ENCODE data around the gene COL26A1.
"Not testable (repeated sequence)": the region's sequence is repeated elsewhere in the genome, so short reads cannot be mapped to it uniquely, and the experiment has no call there.

Gene COL26A1

GRCh38 chr7:101558742-101559325 is 196.2 kb downstream of the COL26A1 start:
- DNase-seq, result peak in 1 of 2 donors; percentile 44
- Histone ChIP-seq H3K27ac (no peak overlapping the region), H3K27me3 (peaks cover 0 to 27% of the 10 kb centered on the region in 2 donors), H3K36me3 (no peaks in the 10 kb centered on the region), H3K4me3 (no peak overlapping the region), H3K9me3 (no peaks in the 10 kb centered on the region), H3K4me1 (no peaks in the 10 kb centered on the region)
- intact Hi-C loops (cut with DNase I; ENCODE audit: low total_unique reads), result no loop called here
- TF ChIP-seq, protein P1, sequence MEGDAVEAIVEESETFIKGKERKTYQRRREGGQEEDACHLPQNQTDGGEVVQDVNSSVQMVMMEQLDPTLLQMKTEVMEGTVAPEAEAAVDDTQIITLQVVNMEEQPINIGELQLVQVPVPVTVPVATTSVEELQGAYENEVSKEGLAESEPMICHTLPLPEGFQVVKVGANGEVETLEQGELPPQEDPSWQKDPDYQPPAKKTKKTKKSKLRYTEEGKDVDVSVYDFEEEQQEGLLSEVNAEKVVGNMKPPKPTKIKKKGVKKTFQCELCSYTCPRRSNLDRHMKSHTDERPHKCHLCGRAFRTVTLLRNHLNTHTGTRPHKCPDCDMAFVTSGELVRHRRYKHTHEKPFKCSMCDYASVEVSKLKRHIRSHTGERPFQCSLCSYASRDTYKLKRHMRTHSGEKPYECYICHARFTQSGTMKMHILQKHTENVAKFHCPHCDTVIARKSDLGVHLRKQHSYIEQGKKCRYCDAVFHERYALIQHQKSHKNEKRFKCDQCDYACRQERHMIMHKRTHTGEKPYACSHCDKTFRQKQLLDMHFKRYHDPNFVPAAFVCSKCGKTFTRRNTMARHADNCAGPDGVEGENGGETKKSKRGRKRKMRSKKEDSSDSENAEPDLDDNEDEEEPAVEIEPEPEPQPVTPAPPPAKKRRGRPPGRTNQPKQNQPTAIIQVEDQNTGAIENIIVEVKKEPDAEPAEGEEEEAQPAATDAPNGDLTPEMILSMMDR (IDR thresholded peaks at IDR 0.05), result no peak

- Histone ChIP-seq H3K9me3 (no peaks in the 10 kb centered on the region), H3K4me1 (no peaks in the 10 kb centered on the region), H3K36me3 (no peaks in the 10 kb centered on the region), H3K4me3 (no peak overlapping the region), H3K27ac (no peak overlapping the region), H3K27me3 (peaks cover 0 to 34% of the 10 kb centered on the region in 2 donors)
- TF ChIP-seq, protein P1 (IDR thresholded peaks at IDR 0.05), result no peak
- intact Hi-C loops (cut with DNase I; ENCODE audit: low total_unique reads), result no loop called here
- peak in 1 of 2 donors; percentile 24 for DNase-seq
Observed at GRCh38 chr7:101559586-101559985, 196.9 kb downstream of the COL26A1 start.

DNA sequence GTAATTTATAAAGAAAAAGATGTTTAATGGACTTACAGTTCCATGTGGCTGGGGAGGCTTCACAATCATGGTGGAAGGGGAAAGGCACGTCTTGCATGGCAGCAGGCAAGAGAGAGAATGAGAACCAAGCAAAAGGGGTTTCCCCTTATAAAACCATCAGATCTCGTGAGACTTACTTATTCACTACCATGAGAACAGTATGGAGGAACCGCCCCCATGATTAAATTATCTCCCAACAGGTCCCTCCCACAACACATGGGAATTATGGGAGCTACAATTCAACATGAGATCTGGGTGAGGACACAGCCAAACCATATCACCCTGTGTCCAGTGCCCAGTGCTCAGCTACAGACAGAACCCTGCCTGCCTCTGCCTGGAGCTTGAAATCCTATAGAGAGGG is 197.3 kb downstream of the COL26A1 start:
- H3K9me3 ChIP-seq; DNase-seq; intact Hi-C loops (cut with DNase I; ENCODE audit: low total_unique reads); H3K27ac ChIP-seq; H3K4me1 ChIP-seq; H3K36me3 ChIP-seq; H3K4me3 ChIP-seq: not testable (repeated sequence)
- peaks cover 0 to 39% of the 10 kb centered on the region in 2 donors for H3K27me3 ChIP-seq

- no peaks in the 10 kb centered on the region for H3K36me3 ChIP-seq
- DNase-seq, result peak in 1 of 2 donors; percentile 53
- no peak overlapping the region for H3K27ac ChIP-seq
- H3K27me3 ChIP-seq, result peaks cover 0 to 42% of the 10 kb centered on the region in 2 donors
- H3K4me3 ChIP-seq, result no peak overlapping the region
- TF ChIP-seq, protein P1 (IDR thresholded peaks at IDR 0.05), result no peak
- H3K9me3 ChIP-seq, result no peaks in the 10 kb centered on the region
- intact Hi-C loops (cut with DNase I; ENCODE audit: low total_unique reads), result no loop called here
- H3K4me1 ChIP-seq, result no peaks in the 10 kb centered on the region
Observed at GRCh38 chr7:101560856-101561255, 198.2 kb downstream of the COL26A1 start.

DNA sequence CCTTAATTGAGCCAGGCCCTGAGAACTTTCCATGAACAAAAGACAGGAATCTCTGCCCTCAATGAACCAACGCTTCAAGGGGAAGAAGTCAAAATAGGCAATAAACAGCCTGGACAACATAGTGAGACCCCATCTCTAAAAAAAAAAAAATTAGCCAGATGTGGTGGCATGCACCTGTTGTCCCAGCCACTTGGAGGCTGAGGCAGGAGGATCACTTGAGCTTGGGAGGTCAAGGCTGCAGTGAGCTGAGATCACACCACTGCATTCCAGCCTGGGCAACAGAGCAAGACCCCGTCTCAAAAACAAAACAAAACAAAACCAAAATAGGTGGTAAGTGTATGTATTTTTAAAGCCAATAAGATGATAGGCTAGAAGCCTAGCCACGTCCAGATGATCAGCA is 198.6 kb downstream of the COL26A1 start:
- DNase-seq; intact Hi-C loops (cut with DNase I; ENCODE audit: low total_unique reads); H3K4me1 ChIP-seq; H3K9me3 ChIP-seq; H3K4me3 ChIP-seq; H3K27ac ChIP-seq; H3K36me3 ChIP-seq: not testable (repeated sequence)
- H3K27me3 ChIP-seq, result peaks cover 0 to 42% of the 10 kb centered on the region in 2 donors

DNA sequence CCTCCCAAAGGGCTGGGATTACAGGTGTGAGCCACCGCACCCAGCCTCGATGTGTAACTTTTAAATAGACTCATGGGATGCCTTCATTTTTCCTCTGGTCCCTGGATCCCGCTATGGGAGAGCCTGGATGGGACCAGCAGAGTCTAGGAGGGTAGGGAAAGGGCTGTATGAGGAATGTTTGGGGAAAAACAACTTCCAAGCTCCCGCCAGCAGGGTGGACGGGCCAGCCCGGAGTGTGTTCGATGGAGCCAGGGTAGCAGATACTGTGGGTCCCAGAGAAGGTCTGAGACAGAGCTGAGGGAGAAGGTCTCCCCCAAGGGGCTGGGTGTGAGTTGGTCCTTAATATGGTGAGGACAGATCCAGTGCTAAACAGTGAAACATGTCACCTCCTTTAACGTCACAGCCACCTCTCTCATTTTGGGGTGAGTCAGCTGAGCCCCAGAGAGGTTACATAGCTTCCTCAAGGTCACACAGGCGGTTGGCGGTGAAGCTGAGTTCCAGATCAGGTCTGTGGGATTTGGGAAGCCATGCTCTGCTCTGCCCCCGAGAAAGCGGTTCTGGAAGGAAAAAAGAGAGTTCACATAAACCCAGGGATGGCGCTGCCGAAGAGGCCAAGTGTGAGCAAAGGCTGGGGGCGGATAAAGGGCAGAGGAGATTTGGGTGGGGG is 200.0 kb downstream of the COL26A1 start:
- H3K9me3 ChIP-seq, result no peaks in the 10 kb centered on the region
- H3K27ac ChIP-seq, result no peak overlapping the region
- intact Hi-C loops (cut with DNase I; ENCODE audit: low total_unique reads), result no loop called here
- no peaks in the 10 kb centered on the region for H3K4me1 ChIP-seq
- peaks cover 0 to 44% of the 10 kb centered on the region in 2 donors for H3K27me3 ChIP-seq
- peak in 1 of 2 donors; percentile 48 for DNase-seq
- H3K4me3 ChIP-seq, result no peak overlapping the region
- TF ChIP-seq, protein P1 (IDR thresholded peaks at IDR 0.05), result no peak
- H3K36me3 ChIP-seq, result no peaks in the 10 kb centered on the region
